IgD-negative memory B cell (primary cell): Measurements from ENCODE around the gene PLA2G2F. TPM values are rescaled to one million over a fixed set of nuclear protein-coding genes. Genes with fewer than 3 reads are reported as not detected.

Experiments used
- H3K27ac Mint-ChIP-seq, 3 donors: one replicate each; pipeline ENCODE4 v1.8.0; 2020 to 2022; ENCODE audit warnings: mild to moderate bottlenecking in 3 of 3, mixed read lengths in 3 of 3, moderate library complexity in 1 of 3
- H3K27me3 Mint-ChIP-seq: one replicate; pipeline ENCODE4 v1.8.0; 2021; ENCODE audit warnings: mixed read lengths
- H3K36me3 Mint-ChIP-seq: one replicate; pipeline ENCODE4 v1.8.0; 2020; ENCODE audit warnings: mild to moderate bottlenecking, mixed read lengths
- H3K4me1 Mint-ChIP-seq, 3 donors: one replicate each; pipeline ENCODE4 v1.8.0; 2020 to 2022; ENCODE audit warnings: mixed read lengths in 3 of 3, mild to moderate bottlenecking in 1 of 3
- H3K4me3 Mint-ChIP-seq, 4 donors: one replicate each; pipeline ENCODE4 v1.8.0; 2020 to 2022; ENCODE audit warnings: mild to moderate bottlenecking in 4 of 4, mixed read lengths in 4 of 4, moderate library complexity in 3 of 4
- H3K9me3 Mint-ChIP-seq, 3 donors: one replicate each; pipeline ENCODE4 v1.8.0; 2020 to 2021; ENCODE audit warnings: mixed read lengths in 3 of 3, mild to moderate bottlenecking in 1 of 3
- polyA plus RNA-seq: library from polyadenylated mRNA; unstranded; fragments of 300-500 nt; fragmentation: Illumina TruSeq; gene quantifications from one replicate; pipeline ENCODE4 v1.2.3, GENCODE V29; 2021

PLA2G2F gene
- polyA plus RNA-seq, 1 donor from 2014 or later, result not detected

DNA sequence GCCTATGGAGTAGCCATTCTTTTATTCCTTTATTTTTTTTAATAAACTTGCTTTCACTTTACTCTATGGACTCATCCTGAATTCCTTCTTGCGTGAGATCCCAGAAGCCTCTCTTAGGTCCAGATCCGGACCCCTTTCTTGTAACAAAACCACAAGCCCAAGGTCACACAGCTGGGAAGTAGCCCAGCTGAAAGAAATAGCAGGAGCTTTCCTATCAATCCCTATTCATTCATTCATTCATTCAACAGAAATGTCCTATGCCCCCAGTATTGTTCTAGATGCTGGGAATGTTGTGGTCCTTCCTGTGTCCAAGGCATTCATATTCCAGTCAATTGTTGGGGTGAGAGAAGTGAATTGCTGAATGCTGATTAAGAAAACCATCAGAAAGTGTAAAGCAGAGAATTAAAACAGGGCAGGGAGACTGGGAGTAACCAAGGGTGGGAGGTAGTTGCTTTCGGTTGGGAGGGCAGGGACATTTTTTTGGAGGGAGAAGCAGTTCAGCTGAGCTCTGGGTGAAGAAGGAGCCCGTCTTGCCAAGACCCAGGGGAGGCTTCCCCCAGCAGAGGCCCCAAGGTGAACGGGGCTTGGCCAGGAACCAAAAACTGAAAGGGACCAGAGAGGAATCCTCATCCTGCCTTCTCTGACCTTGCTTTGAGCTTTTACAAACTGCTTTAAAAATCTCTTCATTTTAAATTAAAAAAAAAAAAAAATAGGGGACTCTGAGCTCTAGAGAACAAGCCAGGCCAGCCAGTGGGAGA is 30.6 kb upstream of the PLA2G2F start:
- Mint-ChIP-seq H3K9me3 (no peaks in the 10 kb centered on the region), H3K27me3 (no peaks in the 10 kb centered on the region), H3K36me3 (peaks cover 7% of the 10 kb centered on the region), H3K4me3 (no peak overlapping the region), H3K4me1 (peaks cover 0 to 1% (median 0%) of the 10 kb centered on the region in 3 donors), H3K27ac (no peak overlapping the region)

DNA sequence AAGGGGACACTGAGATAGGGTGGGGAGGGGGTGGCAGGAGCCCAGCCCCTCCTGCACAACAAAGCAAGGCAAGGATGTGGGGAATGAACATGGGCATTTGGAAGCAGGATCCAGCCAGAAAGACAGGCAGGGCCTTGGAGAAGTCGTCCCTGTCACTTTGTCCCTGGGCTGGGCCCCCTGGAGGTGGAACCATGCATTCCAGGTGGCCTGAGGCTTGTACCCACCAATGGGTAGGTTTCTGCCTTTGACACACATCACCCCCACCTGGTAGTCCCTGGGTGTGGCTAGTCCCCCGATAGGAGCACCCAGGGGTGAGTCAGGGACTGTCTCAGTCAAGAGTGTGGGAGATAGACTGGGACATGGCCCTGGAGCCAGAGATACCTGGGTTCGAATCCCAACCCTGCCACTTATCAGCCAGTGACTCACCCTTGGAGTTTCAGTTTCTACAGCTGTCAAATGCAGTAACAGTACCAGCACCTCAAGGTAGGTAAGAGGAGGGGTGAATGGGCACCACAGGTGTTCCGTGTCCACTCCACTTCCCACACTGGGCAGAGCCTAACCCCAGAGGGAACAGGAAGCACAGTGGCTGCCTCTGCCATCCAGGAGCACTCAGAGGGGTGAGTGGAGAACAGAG is 29.8 kb upstream of the PLA2G2F start:
- Mint-ChIP-seq H3K4me1 (peaks cover 0 to 1% (median 0%) of the 10 kb centered on the region in 3 donors), H3K9me3 (no peaks in the 10 kb centered on the region), H3K4me3 (no peak overlapping the region), H3K27me3 (no peaks in the 10 kb centered on the region), H3K36me3 (peaks cover 7% of the 10 kb centered on the region), H3K27ac (no peak overlapping the region)

DNA sequence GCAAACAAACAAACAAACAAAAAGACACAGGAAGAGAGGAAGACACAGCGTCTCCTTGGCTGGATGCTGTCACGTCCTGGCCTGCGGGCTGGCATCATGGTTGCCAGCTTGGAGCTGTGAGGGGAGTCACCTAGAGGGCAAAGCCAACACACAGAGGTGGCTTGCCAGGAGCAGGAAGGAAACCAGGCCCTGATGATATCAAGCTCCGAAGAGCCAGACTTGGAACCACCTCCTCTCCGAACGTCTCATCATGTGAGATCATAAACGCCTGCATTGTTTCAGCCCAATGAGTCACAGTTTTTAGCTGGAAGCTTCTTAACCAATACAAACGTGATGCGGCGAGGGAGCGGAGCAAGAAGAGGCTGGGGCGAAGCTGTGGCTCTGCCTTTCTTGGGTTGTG is 28.4 kb upstream of the PLA2G2F start:
- Mint-ChIP-seq H3K9me3 (no peaks in the 10 kb centered on the region), H3K4me3 (no peak overlapping the region), H3K27me3 (no peaks in the 10 kb centered on the region), H3K36me3 (peaks cover 7% of the 10 kb centered on the region), H3K4me1 (peaks cover 0 to 1% (median 0%) of the 10 kb centered on the region in 3 donors), H3K27ac (no peak overlapping the region)

DNA sequence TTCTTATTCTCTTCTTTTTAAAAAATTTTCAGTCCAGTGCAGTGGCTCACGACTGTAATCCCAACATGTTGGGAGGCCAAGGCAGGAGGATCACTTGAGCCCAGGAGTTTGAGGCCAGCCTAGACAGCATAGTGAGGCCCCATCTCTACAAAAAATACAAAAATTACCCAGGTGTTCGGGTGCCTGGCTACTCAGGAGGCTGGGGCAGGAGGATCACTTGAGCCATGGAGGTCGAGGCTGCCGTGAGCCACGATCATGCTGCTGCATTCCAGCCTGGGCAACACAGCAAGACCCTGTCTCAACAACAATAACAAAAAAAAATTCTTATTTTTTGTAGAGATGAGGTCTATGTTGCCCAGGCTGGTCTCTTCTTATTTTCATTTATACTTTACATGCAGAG is 27.7 kb upstream of the PLA2G2F start:
- Mint-ChIP-seq H3K27ac (no peak overlapping the region), H3K9me3 (no peaks in the 10 kb centered on the region), H3K36me3 (peaks cover 9% of the 10 kb centered on the region), H3K4me1 (peaks cover 0 to 1% (median 0%) of the 10 kb centered on the region in 3 donors), H3K4me3 (no peak overlapping the region), H3K27me3 (no peaks in the 10 kb centered on the region)

DNA sequence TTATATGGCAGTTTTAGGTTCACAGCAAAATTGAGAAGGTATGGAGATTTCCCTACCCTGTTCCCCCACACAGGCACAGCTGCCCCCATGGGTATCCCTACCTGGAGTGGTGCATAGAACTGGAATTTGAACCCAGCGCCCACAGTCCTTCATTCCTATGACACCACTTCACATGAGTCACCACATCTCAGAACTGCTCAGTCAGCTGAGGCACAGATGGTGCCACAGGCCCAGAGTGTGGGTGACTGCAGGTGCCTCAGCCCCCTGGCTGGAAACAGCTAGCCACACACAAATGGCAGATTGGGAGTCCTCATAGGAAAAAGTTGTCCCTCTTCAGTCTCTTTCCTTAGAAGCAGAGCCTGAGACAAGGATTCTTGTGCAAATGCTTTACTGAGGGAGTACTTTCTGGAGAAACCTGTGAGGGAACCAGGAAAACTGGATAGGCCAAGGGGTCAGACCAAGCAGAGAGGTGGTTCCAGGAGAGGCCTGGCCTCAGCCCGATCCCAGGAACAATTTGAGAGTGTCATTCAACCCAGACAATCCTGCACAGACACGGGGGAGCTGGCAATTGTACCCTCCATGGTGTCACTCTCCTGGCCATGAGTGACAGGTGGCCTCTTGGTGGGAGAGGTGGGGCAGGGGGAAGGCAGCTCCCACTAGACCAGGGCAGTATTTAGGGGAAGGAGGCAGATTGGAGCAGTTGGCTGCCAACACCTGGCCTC is 26.7 kb upstream of the PLA2G2F start:
- no peaks in the 10 kb centered on the region for H3K9me3 Mint-ChIP-seq
- peaks cover 9% of the 10 kb centered on the region for H3K36me3 Mint-ChIP-seq
- H3K27ac Mint-ChIP-seq, result no peak overlapping the region
- peaks cover 3 to 7% (median 4%) of the 10 kb centered on the region in 3 donors for H3K4me1 Mint-ChIP-seq
- H3K27me3 Mint-ChIP-seq, result no peaks in the 10 kb centered on the region
- peak overlapping the region in 1 of 4 donors; percentile 57 for H3K4me3 Mint-ChIP-seq

DNA sequence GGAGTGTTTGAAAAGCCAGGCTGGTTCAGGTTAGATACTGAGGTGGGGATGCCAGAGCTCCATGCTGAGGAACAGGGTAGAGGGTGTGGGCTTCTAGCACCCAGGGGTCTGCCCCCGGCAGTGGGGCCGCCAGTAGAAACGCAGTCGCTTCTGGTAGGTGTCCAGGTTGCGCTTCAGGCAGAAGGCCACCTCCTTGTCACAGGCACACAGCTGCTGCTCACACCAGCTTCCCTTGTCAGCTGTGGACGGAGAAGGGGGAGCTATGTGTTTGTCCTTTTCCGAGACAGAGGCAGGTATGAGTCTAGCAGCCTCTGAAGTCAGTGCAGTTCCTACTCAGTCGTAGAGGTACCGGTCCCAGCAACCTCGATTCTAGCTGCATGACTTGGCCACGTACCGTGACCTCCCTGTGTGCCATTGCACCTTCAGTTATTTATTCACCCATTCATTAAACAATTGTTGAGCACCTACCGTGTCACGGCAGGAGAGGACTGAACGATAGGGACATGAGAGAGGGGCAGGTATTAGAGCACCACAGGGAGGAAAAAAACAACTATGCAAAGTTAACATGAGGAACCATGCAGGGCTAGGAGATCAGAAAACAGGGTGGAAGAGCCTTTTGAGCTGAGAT is 25.0 kb upstream of the PLA2G2F start:
- Mint-ChIP-seq H3K36me3 (peaks cover 7% of the 10 kb centered on the region), H3K27ac (no peak overlapping the region), H3K9me3 (no peaks in the 10 kb centered on the region), H3K4me1 (peaks cover 10 to 14% (median 10%) of the 10 kb centered on the region in 3 donors), H3K4me3 (no peak overlapping the region), H3K27me3 (no peaks in the 10 kb centered on the region)

DNA sequence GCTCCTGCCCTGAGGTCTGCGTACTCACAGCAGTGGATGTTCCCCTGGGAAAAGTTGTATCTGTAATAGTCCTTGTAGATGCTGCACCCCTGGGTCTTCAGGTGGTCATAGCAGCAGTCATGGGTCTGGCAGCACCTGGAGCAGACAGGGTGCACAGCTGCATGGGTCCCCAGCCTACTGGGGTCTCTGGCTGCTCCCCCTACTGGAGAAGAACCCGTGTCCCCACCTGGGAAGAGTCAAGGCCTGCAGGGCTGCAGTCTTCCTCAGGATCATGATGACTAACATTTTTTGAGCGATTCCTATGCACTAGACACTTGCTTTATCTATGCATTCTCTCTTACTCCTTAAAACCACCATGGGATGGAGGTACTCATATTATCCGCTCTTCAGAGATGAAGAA is 23.6 kb upstream of the PLA2G2F start:
- Mint-ChIP-seq H3K27me3 (no peaks in the 10 kb centered on the region), H3K27ac (peak overlapping the region in 1 of 3 donors; percentile 47), H3K4me1 (peaks cover 20 to 24% (median 21%) of the 10 kb centered on the region in 3 donors), H3K9me3 (no peaks in the 10 kb centered on the region), H3K4me3 (peak overlapping the region in 1 of 4 donors; percentile 31), H3K36me3 (peaks cover 5% of the 10 kb centered on the region)

DNA sequence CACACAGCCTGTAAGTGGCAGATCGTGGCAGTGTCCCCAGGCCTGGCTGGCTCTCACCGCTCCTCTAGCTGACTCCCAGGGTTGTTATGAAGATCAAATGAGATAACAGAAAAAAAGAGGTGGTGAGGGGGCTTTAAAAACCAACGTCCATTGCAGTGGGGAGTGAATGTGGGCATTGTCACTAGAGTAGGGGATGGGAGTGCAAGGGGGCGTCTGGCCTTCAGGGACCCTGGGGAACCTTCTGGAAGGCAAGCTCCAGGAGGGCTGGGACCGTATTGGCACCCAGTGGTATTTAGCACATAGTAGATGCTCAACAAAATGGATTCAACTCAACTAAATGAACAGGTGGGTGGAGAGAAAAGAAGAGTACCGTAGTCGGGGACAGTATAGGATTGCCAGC is 23.2 kb upstream of the PLA2G2F start:
- H3K27me3 Mint-ChIP-seq, result no peaks in the 10 kb centered on the region
- peak overlapping the region in 1 of 4 donors; percentile 31 for H3K4me3 Mint-ChIP-seq

DNA sequence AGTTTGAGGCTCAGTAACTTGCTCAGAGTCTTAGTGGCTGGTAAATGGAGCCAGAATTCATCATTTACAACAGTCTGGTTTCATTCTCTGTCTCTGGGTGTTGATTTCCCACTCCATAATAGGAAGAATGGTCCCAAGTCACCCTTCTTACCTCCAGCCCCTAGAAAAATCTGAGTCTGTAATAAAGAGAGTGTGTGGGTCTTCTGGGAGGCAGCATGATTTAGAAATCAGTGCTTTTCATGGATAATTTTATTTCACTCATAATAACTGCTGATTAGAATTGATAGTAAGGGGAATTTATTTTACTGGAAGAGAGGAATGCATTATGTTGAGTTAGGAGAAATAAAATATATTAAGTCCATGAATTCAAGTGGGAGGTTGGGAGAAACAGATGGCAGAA is 21.9 kb upstream of the PLA2G2F start:
- H3K4me3 Mint-ChIP-seq, result peak overlapping the region in 2 of 4 donors; percentile 14 to 47
- no peaks in the 10 kb centered on the region for H3K27me3 Mint-ChIP-seq
- H3K4me1 Mint-ChIP-seq, result peaks cover 25 to 35% (median 34%) of the 10 kb centered on the region in 3 donors
- H3K27ac Mint-ChIP-seq, result peak overlapping the region in 1 of 3 donors; percentile 68
- peaks cover 0 to 1% (median 0%) of the 10 kb centered on the region in 3 donors for H3K9me3 Mint-ChIP-seq
- H3K36me3 Mint-ChIP-seq, result peaks cover 2% of the 10 kb centered on the region

More for the DNA sequence above, 23.2 kb upstream of the PLA2G2F start:
- Mint-ChIP-seq H3K4me1 (peaks cover 24 to 27% (median 24%) of the 10 kb centered on the region in 3 donors), H3K36me3 (peaks cover 5% of the 10 kb centered on the region), H3K9me3 (no peaks in the 10 kb centered on the region), H3K27ac (no peak overlapping the region)

DNA sequence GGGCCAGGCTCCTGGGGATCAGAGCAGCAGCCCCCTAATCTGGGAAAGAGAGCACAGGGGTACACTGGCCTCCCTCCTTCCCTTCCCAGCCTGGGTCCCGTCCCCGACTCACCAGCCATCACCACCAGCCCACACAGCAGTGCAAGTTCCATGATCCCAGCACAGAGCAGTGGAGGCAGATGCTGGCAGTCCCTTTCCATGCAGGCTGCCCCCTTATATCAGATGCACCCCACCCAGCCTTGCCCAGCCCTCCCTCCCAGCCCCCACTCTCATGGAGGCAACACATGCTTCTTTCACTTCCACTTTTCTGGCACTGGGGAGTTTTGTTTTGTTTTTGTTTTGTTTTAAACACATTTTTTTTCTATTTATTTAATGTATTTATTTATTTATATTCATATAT is 19.8 kb upstream of the PLA2G2F start, which contains the start of gene PLA2G2D:
TSS of gene PLA2G2D (minus strand) at position 190 of the 400 bp plus-strand sequence. CDS start at position 152, 38 bp downstream.
- Mint-ChIP-seq H3K4me1 (peaks cover 34 to 47% (median 46%) of the 10 kb centered on the region in 3 donors), H3K27me3 (no peaks in the 10 kb centered on the region), H3K9me3 (peaks cover 0 to 1% (median 0%) of the 10 kb centered on the region in 3 donors), H3K4me3 (peak within 1 kb of the TSS; percentile 19 to 92 (median 62)), H3K27ac (peak within 1 kb of the TSS; percentile 63 to 93 (median 82)), H3K36me3 (peaks cover 2% of the 10 kb centered on the region)

DNA sequence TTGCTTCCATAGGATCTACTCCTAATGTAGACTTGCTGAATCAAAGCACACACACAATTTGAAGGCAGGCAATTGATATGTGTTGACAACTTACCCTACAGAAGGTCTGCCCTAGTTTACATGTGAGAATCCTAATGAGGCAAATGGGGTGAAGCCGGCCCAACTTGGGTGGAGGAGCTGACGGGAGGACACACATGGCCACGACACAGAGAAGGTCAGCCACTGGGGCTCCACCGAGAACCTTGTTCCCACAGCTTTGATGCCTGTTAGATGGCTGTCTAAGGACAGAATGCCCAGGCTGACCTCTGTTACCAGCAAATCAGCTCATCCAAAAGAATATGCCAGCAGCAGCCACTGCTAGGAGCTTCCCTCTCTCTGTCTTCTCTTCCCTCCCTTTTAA is 18.3 kb upstream of the PLA2G2F start:
- Mint-ChIP-seq H3K27ac (no peak overlapping the region), H3K9me3 (peaks cover 0 to 1% (median 0%) of the 10 kb centered on the region in 3 donors), H3K27me3 (no peaks in the 10 kb centered on the region), H3K36me3 (peaks cover under 1% of the 10 kb centered on the region), H3K4me3 (no peak overlapping the region), H3K4me1 (peaks cover 38 to 50% (median 48%) of the 10 kb centered on the region in 3 donors)

DNA sequence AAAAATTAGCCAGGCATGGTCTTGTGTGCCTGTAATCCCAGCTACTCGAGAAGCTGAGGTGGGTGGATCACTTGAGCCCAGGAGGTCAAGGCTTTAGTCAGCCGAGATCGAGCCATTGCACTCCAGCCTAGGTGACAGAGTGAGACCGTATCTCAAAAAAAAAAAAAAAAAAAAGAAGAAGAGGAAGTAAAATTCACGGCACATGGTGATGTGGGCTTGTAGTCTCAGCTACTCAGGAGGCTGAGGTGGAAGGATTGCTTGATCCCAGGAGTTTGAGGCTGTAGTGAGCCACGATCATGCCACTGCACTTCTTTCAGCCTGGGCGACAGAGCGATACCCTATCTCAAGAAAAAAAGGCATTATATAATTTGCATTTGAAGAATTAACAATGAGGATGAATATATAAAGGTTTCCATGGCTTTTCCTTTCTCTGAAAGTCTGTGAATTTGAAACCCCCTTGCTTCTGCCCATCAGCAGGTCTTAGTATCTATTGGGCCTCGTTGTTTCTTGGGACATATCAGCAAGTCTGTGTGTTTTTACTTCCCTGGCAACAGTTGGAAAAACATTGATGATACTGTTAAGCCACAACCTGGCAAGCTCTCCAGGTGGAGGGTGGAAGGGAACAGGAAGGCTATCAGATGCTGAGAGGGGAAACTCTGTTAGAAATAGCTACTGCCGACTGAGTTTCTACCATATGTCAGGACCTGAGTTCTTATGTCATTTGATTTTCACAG is 15.2 kb upstream of the PLA2G2F start:
- H3K27me3 Mint-ChIP-seq, result no peaks in the 10 kb centered on the region
- peaks cover 1 to 6% (median 3%) of the 10 kb centered on the region in 3 donors for H3K9me3 Mint-ChIP-seq
- H3K4me3 Mint-ChIP-seq, result peak overlapping the region in 2 of 4 donors; percentile 43 to 84
- H3K27ac Mint-ChIP-seq, result no peak overlapping the region
- H3K36me3 Mint-ChIP-seq, result no peaks in the 10 kb centered on the region
- peaks cover 50 to 56% (median 56%) of the 10 kb centered on the region in 3 donors for H3K4me1 Mint-ChIP-seq

DNA sequence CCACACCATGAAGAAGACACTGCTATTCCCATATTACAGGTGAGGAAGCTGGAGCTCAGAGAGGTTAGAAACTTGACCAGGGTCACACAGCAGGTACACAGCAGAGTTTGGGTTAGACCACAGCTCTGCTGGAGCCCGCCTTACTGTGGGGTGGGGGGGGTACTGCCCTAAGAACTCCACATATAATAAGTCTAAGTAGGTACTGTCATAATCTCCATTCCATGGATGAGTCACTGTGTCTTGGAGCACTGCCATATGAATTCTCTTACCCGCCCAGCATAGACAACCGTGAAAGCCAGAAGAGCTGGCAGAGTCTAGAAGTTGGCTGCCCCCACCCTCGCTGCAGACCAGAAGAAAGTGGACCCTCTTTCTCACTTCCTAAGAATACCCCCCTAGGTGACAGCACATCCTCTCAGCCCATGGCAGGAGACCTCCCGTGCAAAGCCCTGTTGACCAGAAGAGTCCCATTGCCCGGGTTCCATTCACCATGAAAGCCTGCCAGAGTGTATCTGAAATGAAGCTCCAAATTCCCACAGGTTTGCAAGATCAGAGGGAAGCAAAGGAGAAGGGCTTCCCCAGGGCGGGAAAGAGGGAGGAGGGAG is 14.6 kb upstream of the PLA2G2F start:
- Mint-ChIP-seq H3K27me3 (no peaks in the 10 kb centered on the region), H3K36me3 (no peaks in the 10 kb centered on the region), H3K9me3 (peaks cover 1 to 6% (median 3%) of the 10 kb centered on the region in 3 donors), H3K4me3 (peak overlapping the region in 1 of 4 donors; percentile 35), H3K4me1 (peaks cover 44 to 52% (median 50%) of the 10 kb centered on the region in 3 donors), H3K27ac (peak overlapping the region in 1 of 3 donors; percentile 74)
